Measurements from ENCODE around the gene FAM3C. TPM values are rescaled to one million over a fixed set of nuclear protein-coding genes. Genes with fewer than 3 reads are reported as not detected.

The FAM3C gene
- total RNA-seq, 2 donors from 2014 or later = 33.6 to 69.3 TPM

DNA sequence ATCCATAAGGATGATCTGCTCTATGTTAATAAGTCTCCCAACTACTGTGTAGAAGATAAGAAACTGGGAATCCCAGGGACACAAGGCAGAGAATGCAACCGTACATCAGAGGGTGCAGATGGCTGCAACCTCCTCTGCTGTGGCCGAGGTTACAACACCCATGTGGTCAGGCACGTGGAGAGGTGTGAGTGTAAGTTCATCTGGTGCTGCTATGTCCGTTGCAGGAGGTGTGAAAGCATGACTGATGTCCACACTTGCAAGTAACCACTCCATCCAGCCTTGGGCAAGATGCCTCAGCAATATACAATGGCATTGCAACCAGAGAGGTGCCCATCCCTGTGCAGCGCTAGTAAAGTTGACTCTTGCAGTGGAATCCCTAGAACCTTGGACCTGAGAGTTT is 57.0 kb downstream of the FAM3C start:
- DNase-seq (no peak), ATAC-seq (no peak)
- WGBS, 2 donors = 64 to 73% methylated on average over 5 of the region's 5 CpGs
- Histone ChIP-seq H3K4me3 (no peak overlapping the region), H3K27ac (no peak overlapping the region), H3K4me1 (no peaks in the 10 kb centered on the region), H3K27me3 (no peaks in the 10 kb centered on the region), H3K36me3 (replicated peaks in 1 of 2; ENCODE audit: insufficient read depth in 1 of 2, low read depth in 2 of 2) (no peaks in the 10 kb centered on the region), H3K9me3 (no peaks in the 10 kb centered on the region)
- intact Hi-C loops (cut with DNase I) = loop anchor here (10.0 kb wide), 1 partner anchor 224 kb away; no protein-coding TSS in a partner anchor
- TF ChIP-seq POLR2A (IDR thresholded peaks at IDR 0.05) = no peak
- TF ChIP-seq, protein P1, sequence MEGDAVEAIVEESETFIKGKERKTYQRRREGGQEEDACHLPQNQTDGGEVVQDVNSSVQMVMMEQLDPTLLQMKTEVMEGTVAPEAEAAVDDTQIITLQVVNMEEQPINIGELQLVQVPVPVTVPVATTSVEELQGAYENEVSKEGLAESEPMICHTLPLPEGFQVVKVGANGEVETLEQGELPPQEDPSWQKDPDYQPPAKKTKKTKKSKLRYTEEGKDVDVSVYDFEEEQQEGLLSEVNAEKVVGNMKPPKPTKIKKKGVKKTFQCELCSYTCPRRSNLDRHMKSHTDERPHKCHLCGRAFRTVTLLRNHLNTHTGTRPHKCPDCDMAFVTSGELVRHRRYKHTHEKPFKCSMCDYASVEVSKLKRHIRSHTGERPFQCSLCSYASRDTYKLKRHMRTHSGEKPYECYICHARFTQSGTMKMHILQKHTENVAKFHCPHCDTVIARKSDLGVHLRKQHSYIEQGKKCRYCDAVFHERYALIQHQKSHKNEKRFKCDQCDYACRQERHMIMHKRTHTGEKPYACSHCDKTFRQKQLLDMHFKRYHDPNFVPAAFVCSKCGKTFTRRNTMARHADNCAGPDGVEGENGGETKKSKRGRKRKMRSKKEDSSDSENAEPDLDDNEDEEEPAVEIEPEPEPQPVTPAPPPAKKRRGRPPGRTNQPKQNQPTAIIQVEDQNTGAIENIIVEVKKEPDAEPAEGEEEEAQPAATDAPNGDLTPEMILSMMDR (IDR thresholded peaks at IDR 0.05) = no peak

DNA sequence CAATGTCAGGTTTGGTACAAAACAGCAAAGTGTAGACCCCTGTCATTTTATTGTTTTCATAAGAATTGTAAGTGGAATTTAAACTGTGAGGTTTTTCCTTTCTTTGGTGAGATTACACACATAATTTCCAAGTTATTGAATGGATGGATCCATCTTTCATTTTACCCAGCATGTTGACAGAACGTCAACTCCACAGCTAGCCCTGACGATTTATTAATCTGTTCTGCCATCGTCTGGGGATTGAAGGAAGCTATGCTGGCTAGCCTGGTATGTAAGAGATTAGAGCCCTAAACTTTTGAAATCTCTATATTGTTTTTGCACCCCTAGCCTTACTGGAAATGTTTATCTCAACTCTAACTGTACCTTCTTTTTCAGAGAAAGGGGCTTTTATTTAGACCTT is 58.7 kb downstream of the FAM3C start:
- no peak for DNase-seq
- Histone ChIP-seq H3K9me3 (no peaks in the 10 kb centered on the region), H3K4me3 (no peak overlapping the region), H3K4me1 (no peaks in the 10 kb centered on the region), H3K36me3 (replicated peaks in 1 of 2; ENCODE audit: insufficient read depth in 1 of 2, low read depth in 2 of 2) (no peaks in the 10 kb centered on the region), H3K27ac (no peak overlapping the region), H3K27me3 (no peaks in the 10 kb centered on the region)
- TF ChIP-seq, protein P1 (IDR thresholded peaks at IDR 0.05) = peak in 4 of 7 experiments; percentile 21 to 37 (median 30)
- no peak for TF ChIP-seq POLR2A (IDR thresholded peaks at IDR 0.05)
- no peak for ATAC-seq
- intact Hi-C loops (cut with DNase I) = loop anchor here (10.0 kb wide), 1 partner anchor 223 kb away; no protein-coding TSS in a partner anchor
- WGBS, 2 donors = 2 to 6% methylated on average over 3 of the region's 3 CpGs

DNA sequence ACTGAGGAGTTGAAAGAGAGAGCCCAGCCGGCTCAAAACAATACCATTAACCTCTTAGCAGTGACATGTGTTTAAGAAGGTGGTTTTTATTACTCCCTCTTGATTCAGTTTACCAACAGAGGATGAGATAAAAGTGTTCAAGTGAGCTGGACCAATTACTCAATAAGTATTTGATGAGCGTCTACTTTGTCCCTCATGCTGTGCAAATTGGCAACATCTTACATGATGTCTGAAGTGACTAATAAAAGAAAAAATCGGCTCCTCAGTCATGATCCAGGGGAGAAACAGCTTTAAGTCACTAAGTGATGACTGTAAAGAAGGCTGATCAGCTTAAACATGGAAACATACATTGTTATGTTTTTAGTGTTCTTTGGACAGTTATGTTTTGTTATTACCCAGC is 59.5 kb downstream of the FAM3C start:
- Histone ChIP-seq H3K36me3 (replicated peaks in 1 of 2; ENCODE audit: insufficient read depth in 1 of 2, low read depth in 2 of 2) (no peaks in the 10 kb centered on the region), H3K4me1 (no peaks in the 10 kb centered on the region), H3K4me3 (no peak overlapping the region), H3K27ac (no peak overlapping the region), H3K9me3 (no peaks in the 10 kb centered on the region), H3K27me3 (no peaks in the 10 kb centered on the region)
- WGBS, 2 donors = 67 to 70% methylated on average over 3 of the region's 3 CpGs
- ATAC-seq (no peak), DNase-seq (no peak)
- no peak for TF ChIP-seq POLR2A (IDR thresholded peaks at IDR 0.05)
- TF ChIP-seq, protein P1 (IDR thresholded peaks at IDR 0.05) = no peak
- intact Hi-C loops (cut with DNase I) = loop anchor here (10.0 kb wide), 1 partner anchor 222 kb away; no protein-coding TSS in a partner anchor

DNA sequence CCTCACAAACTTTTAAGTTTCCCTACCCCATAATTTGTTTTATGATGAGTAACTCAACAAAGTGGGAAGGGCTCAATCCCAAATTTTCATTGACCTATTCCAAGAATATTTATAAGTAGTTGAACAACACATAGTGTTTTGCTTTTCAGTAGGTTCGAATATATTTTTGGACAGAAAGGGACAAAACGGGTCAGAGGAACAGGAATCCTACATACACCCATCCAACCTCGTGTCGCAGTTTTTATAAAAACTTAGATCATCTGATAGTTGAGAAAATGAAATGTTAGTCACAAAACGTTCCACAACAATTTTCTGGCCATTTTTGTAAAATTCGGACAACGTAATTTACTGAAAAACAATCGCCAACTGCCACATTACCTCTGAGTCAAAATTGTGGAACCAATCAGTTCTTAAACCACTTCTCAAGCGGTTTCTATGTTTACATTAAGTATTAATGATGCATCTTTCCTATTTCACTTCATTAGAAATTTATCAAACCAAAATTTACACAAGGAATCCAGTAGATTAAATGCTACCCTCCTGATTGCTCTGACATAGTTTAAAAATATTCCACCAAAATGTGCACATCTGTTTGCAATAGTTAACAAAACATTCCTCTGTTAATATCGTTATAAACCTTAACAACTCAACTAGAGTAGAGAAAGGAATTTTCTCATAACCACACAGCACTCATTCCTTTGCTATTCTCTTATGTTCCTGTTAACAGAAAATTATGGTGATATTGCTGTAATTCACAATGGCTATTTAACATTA is 61.0 kb downstream of the FAM3C start:
- H3K27me3 ChIP-seq = peaks cover 0 to 5% of the 10 kb centered on the region in 2 donors
- ATAC-seq (no peak), DNase-seq (no peak)
- H3K36me3 ChIP-seq (replicated peaks in 1 of 2; ENCODE audit: insufficient read depth in 1 of 2, low read depth in 2 of 2) = no peaks in the 10 kb centered on the region
- WGBS, 2 donors = 71 to 79% methylated on average over 10 of the region's 10 CpGs
- H3K4me3 ChIP-seq = no peak overlapping the region
- peaks cover 6% of the 10 kb centered on the region for H3K4me1 ChIP-seq
- no peaks in the 10 kb centered on the region for H3K9me3 ChIP-seq
- intact Hi-C loops (cut with DNase I) = loop anchor here (10.0 kb wide), 1 partner anchor 220 kb away; no protein-coding TSS in a partner anchor
- no peak overlapping the region for H3K27ac ChIP-seq
- TF ChIP-seq POLR2A (IDR thresholded peaks at IDR 0.05) = no peak
- TF ChIP-seq, protein P1 (IDR thresholded peaks at IDR 0.05) = no peak
